Myocyte (in vitro differentiated cells): Measurements from ENCODE around the gene COL16A1. TPM values are rescaled to one million over a fixed set of nuclear protein-coding genes. Genes with fewer than 3 reads are reported as not detected.

Experiments
- DNase-seq: peaks from one replicate; pipeline ENCODE4 v3.0.0-alpha.2; 2012; ENCODE audit warnings: low read depth
- total RNA-seq: library from RNA; depleted of rRNA; stranded (reverse); fragments of >200 nt; gene quantifications from 2 replicates; pipeline ENCODE4 v1.2.3, GENCODE V29; 2014

Gene COL16A1
- total RNA-seq, 1 donor from 2014 or later: 27.9 TPM

DNA sequence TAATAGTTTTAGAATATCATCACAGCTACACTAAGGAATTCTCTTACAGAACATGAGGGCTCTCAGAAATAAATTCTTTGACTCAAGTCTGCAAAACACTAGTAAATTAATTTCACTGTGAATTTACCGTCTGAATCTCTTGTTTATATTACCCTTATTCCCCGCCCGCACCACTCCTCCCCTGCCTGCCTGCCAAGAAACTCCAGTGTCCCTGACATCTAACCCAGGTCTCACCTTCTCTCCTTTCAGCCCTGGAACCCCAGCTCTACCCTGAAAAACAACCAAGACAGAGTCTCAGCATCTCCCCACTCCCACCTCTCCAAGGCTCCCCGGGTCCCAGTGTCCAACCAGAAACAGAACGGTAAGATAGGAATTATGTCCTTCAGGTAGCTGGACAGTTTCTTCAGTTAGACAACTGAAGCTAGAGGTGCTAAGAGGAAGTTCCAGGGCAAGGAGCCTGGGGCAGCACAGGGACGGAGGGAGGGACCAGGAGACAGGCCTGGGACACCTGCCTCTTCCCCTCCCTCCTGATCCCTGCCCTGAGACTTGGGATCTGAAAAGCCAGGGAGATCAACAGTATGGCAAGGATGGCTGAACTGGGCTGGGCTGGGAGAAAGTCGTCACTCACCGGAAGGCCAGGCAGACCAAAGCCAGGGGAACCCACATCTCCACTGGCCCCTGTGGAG lies 15.4 kb downstream of the COL16A1 start:
- DNase-seq: no peak

DNA sequence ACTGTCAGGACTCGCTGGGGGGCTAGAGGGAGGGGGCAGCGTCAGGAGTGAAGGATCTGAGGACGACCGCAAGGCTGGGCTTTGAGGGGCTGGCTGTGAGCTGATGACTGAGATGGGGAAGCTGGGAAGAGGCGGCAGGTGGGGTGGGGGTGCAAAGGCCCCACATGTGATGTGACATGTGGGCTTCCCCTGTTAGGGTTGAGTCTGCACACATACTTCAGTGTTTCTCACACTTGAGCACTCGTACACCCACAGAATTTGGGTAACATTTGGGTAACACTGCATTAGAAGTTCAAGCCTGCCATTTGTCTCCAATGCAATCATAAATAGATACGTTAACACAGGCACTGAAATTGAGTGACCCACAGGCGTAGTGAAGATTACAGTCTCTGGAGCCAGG lies 16.2 kb downstream of the COL16A1 start:
- no peak for DNase-seq

DNA sequence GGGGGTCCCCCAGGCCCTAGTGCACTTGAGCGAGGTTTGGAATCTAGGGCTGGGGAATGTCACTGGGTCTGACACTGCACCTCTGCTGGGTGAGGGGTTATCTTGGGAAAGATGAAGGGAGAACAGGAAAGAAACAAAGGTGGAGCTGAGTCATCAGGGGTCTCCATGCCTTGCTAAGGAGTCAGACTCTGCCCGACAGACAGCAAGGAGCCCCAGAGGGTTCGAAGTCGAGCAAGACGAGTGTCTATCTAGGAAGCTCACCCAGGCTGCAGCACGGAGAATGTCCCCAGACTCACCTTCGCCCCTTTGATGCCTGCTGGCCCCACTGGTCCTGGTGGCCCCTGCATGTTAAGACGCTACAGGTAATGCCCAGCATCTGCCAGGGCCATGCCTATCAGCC lies 18.0 kb downstream of the COL16A1 start:
- DNase-seq: no peak

DNA sequence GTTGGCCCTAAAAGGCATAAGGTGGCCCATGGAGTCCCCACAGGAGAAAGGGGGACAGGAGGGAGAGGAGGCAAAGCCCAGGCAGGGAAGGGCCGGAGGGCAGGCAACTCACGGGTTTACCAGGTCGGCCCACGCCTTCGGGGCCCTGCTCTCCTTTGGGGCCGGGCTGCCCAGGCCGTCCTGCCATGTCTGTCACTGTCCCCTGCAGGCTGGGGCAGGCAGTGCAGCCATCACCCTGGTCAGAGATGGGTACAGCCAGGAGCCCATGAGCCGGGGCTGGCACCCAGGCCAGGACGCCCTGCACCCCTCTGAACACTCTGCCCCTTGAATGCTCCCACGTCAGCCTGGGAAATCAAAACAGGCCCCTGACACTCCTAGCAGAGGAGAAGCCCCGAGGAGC lies 19.8 kb downstream of the COL16A1 start:
- no peak for DNase-seq

DNA sequence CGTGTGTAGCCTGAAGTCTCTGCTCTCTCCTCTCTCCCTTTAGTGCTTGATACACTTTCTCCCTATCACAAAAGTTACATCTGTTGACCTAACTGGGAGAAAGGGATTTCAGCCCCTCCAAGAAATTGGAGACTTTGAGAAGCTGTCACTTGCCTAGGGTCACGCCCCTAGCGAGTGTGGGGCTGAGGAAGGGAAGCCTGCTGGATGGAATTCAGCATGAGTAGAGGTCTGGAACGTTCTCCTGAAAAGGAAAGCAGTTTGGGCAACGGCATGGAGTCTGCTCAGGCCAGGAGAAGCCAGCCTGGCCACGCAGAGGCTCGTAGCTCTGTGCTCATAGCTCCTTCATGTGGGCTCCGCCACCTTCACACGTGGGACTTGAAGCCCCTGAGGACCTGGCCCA lies 22.4 kb downstream of the COL16A1 start:
- no peak for DNase-seq

DNA sequence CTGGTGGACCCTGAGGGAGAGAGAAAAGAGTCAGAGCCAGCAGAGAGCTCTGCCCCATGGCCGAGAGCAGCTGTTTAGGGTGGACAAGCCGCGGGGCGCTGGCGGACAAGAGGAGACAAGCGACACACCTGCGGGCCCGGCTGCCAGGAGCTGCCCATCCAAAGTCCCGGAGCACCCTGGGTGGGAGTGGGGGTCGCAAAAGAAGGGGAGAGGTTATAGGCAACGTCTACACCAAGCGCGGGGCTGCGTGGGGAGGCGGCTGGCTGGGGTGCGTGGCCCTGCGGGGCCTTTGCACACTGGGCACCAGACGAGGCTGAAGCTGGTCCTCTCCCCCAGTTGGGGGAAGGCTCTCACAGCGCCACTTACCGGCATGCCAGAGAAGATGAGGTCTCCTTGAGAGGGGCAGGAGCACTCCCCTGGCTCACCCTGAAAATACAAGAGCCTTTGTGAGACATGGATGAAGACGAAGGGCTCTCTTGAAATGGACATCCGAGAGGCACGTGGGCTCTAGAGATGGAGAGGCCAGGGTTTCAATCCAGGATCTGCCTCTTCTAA lies 24.1 kb downstream of the COL16A1 start:
- no peak for DNase-seq

DNA sequence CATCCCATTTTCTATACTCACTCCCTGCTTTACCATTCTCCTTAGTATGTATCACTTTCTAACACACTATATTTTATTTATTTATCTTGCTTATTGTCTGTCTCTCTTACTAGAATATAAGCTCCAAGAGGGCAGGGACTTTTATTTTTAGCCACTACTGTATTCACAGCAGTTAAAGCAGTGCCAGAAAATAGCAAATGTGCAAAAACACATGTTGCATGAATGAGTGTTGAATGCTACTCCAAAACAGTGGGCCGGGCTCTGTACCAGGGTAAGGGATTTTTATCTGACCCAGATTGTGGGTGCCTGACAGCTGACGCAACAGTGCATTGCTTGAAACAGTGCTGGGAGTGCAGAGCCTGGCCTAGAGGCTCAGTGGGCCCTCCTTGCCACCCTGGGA lies 24.7 kb downstream of the COL16A1 start:
- DNase-seq: no peak

DNA sequence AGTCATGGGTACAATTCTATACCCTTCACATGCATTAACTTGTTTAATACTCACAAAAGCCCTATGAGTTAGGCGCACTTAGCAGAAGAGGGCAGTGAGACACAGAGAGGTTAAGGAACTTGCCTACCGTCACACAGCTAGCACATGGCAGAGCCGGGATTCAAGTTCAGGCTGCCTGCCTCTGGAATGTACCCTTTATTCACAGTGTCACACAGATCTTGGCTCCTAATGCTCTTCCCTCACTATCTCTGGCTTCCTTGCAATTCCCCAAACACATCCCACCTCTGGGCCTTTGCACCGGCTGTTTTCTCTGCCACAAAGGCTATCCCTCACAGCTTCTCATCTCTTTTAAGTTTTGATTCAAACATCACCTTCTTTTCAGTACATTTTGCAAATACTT lies 25.1 kb downstream of the COL16A1 start:
- no peak for DNase-seq

DNA sequence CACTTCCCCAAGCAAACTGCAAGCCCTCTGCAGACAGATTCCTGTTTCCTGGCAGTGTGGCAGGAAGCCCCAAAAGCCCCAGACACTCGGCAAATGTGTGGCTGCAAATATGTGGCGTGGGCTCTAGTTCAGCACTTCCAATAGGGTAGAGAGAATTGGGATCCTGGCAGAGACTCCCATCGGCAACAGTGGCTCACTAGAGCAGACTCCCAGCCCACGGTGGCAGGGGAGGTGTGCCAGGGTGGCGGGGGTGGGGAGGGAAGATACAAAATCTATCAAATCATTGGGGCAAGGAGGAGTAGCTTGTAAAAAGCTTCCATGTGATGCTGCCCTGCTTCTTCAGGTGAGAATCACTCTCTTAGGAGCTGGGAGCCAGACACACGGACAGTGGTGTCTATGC lies 25.9 kb downstream of the COL16A1 start:
- no peak for DNase-seq

DNA sequence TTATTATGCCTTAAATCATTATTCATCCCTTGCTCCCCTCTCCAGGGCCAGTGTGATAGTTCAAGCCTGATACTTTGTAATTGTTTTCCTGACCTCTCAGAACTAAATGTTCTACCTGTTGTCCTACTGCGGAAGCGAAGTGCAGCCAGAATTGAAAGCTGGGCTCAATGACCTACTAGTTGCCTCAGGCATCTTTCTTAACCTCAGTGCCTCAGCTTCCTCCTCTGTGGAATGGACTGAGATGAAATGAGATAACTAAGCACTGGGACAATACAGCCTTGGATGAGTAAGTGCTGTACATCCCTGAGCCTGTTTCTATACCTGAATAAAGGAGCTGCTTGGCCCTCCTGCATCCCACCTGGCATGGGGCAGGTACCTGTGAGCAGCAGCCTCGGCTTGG lies 26.4 kb downstream of the COL16A1 start:
- DNase-seq: no peak

DNA sequence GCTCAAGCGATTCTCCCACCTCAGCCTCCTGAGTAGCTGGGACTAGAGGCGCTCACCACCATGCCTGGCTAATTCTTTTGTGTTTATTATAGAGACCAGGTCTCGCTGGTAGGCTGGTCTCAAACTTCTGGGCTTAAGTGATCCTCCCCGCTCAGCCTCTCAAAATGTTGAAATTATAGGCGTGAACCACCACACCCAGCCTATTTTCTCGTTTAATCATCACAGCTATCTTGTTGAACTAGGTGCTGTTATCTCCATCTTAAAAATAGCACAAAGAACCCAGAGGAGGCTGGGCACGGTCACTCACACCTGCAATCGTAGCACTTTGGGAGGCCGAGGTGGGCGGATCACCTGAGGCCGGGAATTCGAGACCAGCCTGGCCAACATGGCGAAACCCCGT lies 28.1 kb downstream of the COL16A1 start:
- DNase-seq: no peak

DNA sequence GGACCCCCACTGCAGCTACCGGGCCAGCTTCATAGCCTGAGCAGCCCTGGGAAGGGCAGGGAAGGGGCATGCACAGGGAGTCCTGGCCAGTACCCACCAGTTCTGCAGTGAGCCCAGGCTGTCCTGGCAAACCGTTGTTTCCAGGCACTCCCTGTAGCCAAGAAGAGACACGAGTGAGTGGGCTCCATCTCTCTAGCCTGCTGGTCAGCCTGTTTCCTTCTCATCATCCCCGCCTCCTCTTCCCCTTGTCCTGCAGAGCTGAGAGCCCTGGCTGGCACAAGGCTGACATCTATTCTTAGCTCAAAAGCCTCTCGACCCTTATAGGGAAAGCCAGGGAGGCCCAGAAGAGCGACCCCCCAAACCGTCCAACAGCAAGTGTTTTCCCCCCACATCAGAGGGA lies 28.7 kb downstream of the COL16A1 start:
- DNase-seq: peak; percentile 41

DNA sequence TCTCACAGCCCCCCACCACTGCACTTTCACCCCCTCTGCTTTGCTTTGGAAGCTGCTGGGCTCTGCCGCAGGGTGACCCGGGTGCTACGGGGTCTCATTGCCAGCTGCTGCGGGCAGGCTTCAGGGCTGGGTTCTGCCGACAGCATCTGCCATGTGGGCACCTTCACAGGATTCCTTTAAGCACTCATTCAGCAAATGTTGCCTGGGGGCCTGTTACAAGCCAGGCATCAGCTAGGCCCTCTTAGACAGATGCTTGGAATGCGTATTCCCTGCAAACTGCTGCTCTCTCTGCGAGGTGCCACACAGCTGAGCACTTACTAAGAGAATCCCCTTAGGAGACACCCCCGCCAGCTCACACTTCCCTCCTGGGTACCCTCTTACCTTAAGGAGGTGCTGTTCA lies 29.2 kb downstream of the COL16A1 start:
- peak; percentile 65 for DNase-seq

DNA sequence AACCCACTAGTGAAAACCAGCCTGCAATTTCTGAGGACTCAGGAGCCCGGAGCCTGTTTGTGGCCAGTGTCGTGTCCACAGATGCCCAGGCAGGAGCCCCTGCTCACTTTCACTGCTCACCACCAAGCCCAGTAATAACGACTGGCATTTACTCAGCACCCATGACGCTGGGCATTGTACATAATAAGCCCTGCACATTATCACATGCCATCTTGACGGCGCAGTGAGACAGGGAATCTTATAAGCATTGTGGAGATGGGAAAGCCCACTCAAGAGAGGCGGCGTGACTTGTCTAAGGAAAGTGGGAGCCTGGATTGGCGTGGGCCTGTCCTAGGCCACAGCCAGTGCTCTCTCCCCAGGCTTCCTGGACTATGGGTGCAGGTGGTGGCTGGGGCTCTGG lies 30.4 kb downstream of the COL16A1 start:
- DNase-seq: no peak

DNA sequence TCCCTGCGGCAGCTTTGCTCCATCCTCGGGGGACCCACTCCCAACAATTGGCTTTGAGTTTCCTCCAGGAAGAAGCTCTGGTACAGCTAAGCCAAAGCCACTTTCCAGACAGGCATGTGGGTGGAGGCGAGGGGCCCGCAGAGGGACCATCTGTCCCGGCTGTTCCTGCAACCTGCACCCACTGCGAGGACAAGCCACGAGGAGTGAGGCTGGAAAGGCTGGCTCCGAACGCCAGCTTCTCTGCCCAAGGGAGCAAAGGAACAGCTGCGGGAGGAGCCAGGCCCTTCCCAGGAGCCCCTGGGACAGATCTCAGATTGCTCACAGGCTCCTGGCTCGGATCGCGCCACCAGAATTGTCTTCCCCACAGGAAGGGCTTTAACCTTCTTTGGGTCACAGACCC lies 30.8 kb downstream of the COL16A1 start:
- peak; percentile 95 for DNase-seq

DNA sequence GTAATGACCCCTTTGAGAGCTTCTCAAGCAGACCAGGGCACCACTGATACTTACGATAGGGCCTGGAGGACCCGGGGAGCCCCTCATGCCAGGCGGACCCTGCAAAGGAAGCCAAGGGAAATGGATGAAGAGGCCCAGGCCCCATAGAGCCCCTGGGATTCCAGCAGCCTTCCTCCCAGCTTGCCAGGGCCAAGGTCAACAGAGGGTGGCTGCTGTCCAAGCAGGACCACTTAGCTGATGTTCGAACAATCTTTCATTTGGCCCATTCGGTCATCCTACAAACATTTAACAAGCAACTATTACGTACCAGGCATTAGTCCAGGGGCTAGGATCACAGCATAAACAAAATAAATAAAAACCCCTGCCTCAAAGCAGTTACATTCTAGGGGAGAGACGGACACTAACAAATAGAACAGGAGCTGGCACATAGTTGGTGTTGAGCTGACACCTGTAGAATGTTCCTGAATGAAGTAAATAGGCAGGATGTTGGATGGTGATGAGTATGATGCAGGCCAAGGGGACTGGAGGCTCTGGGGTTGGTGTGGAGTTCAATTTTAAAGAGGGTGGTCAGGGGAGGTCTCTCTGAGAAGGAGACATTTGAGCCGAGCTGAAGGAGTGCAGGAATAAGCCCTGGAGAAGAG lies 32.1 kb downstream of the COL16A1 start:
- DNase-seq: no peak

DNA sequence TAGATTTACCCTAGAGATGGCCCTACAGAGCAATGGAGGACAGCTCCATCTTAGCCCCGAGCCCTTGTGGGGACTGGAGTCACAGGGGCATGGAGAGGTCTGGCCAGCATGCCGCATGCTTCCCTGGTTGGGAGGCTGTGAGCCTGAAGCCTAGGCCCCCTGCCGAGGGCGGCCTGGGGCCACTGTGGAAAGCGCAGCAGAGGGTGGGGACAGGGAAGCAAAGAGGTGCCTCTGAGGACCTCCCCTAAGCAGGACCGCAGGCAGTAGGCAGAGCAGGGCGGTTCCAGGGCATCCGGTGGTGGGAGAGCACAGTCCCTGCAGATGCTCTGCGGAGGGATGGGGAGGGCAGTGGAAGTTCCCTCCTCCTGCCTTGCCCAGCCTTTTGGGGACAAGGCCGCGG lies 32.7 kb downstream of the COL16A1 start:
- DNase-seq: no peak

DNA sequence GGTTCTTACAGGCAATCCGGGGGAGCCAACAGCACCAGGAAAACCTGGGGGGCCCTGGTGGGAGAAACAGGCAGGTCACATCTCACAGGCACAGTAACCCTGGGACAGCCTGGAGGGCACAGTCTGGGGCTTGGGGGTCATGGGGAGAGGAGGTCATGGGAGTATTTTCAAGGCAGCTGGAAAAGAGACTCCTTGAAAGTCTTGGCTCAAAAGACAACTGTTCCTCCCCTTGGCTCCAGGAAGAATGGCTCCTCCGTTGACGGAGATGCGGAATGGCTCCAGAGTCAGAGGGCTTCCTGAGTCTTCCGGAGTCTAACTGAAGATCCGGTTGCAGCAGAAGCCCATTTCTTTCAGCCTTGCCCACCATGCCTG lies 33.2 kb downstream of the COL16A1 start:
- no peak for DNase-seq

DNA sequence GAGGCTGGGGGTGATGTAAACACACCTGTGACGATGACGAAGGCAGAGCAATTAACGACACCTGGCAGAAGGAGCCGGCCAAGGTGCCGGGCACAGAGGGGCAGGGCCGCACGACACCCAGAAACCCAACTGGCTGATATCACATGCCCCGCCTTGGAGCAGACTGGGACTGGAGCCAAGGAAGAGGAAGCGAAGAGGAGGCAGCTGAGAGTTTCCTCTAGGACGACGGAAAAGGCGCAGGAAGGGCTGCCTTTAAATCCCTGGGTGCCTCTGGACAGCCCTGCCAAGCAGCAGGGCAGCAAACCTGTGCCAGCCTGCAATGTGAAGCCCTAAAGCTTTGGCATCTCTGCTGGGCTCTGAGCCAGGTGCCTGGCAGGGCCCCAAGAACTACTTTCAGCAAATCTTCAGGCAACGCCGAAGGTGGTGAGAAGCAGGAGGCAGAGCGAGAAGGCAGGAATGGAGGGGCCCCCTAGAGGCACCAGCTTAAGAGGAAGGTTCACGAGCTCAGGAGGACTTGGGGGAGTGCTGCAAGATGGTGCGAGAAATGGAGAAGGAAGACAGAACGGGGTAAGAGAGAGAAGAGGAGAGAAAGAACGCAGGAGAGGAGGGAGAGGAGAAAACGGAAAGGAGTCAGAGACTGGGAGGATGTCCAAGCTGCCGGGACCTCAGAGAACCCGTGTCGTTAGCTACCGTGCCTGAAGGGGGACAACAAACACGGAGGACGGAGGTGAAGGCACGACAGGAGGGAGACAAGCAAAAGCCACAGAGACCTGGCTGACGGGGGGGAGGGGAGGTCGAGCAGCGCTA lies 33.8 kb downstream of the COL16A1 start:
- DNase-seq: peak; percentile 67

DNA sequence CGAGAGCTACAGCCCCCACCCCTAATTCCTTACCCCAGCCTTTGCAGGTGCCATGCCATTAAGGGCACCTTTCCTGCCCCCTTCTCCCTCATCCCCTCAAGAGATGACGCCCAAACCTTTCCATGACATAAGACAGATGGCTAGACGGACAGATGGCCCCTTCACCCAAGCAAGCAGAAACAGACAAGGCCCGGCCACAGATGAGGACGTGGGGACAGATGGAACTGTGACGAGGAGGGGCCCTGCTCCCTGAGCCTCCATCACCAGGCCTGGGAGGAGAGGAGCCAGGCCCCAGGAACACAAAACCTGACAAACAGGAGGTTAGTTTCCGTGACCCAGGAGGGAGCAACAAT lies 34.4 kb downstream of the COL16A1 start:
- no peak for DNase-seq

DNA sequence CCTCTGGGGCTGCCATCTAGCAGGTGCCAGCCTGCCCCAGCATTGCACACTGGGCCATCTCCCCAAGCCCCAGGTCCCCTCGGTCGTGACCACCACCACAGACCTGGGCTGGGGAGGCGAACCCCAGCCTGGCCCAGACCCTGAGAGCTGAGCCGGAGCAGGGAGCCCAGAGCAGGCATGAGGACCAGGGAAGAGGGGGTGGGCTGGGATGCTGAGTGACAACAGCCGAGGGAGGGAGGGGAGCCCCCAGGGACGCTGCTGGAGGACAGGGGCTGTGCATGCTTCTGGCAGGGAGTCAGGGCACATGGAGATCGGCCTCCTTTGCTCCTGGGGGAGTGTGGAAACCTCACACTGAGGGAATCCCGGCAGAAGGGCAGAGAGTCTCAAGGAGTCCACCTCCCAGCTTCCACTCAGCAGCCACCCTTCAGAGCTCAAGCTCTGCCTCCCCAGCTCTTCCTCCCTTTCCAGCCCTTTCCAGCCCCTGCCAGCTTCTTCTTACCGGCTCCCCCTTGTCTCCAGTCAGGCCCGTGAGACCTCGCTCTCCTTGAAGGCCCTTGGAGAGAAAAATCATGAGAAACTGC lies 35.4 kb downstream of the COL16A1 start:
- DNase-seq: no peak
